IMR-90 (cell line): ENCODE measurements around the gene CRYAA. TPM values are rescaled to one million over a fixed set of nuclear protein-coding genes. Genes with fewer than 3 reads are reported as not detected.

ENCODE experiments used
- ATAC-seq: fragments of 200-7000 bp; cut with Tn5 transposase; 2 replicates; pipeline ENCODE4 v1.9.1; 2020; ENCODE audit warnings: low read depth, mild to moderate bottlenecking, moderate library complexity
- BruUV-seq: library from RNA; stranded (reverse); fragments of 400-500 nt; replicated peaks from 2 replicates; lab custom pipeline; 2021; lab: Mats Ljungman, UMichigan
- CTCF ChIA-PET: fragments of 300-600 bp; formaldehyde crosslinking; extraction: SDS; loops from one replicate; lab custom pipeline; 2021; ENCODE audit warnings: antibody characterized with exemption; lab: Yijun Ruan, JAX
- POLR2A ChIA-PET: fragments of 300-600 bp; sonication (Branson Sonifier 250); formaldehyde crosslinking; loops from one replicate; lab custom pipeline; 2022; ENCODE audit warnings: antibody characterized with exemption; ENCODE audit not compliant: unreplicated experiment; lab: Charles Lee
- DNase-seq: peaks from one replicate; pipeline ENCODE4 v3.0.0; 2013
- H2AFZ ChIP-seq: replicated peaks from 2 replicates; pipeline ENCODE3; 2013; ENCODE audit warnings: low read length, mild to moderate bottlenecking; ENCODE audit not compliant: poor library complexity
- H2AK5ac ChIP-seq: 2 replicates; pipeline ENCODE4 v1.6.1; 2013; ENCODE audit warnings: low read depth, low read length, inconsistent platforms
- H2AK9ac ChIP-seq: replicated peaks from 2 replicates; pipeline ENCODE3; 2013; ENCODE audit warnings: mild to moderate bottlenecking, low read depth, low read length, moderate library complexity; ENCODE audit not compliant: poor library complexity
- H2BK120ac ChIP-seq: 2 replicates; pipeline ENCODE4 v1.6.1; 2013; ENCODE audit warnings: low read depth, low read length, inconsistent platforms
- H2BK15ac ChIP-seq: 3 replicates; pipeline ENCODE4 v1.6.1; 2013; ENCODE audit warnings: low read depth, low read length, inconsistent platforms
- H2BK20ac ChIP-seq: 2 replicates; pipeline ENCODE4 v1.6.1; 2013; ENCODE audit warnings: low read depth, mild to moderate bottlenecking, inconsistent platforms, low read length, moderate library complexity
- H2BK5ac ChIP-seq: 2 replicates; pipeline ENCODE4 v1.6.1; 2013; ENCODE audit warnings: mild to moderate bottlenecking, low read depth, low read length, inconsistent platforms; ENCODE audit not compliant: poor library complexity, severe bottlenecking
- H3K14ac ChIP-seq: replicated peaks from 2 replicates; pipeline ENCODE4 v1.6.1; 2013; ENCODE audit warnings: low read depth, low read length, inconsistent platforms
- H3K18ac ChIP-seq: 2 replicates; pipeline ENCODE4 v1.6.1; 2013; ENCODE audit warnings: low read depth, low read length, control low read depth
- H3K23ac ChIP-seq: 2 replicates; pipeline ENCODE4 v1.6.1; 2013; ENCODE audit warnings: low read depth, low read length, inconsistent platforms
- H3K27ac ChIP-seq: 2 replicates; pipeline ENCODE4 v1.5.1; 2013; ENCODE audit warnings: mild to moderate bottlenecking, control low read depth, low read length; ENCODE audit not compliant: insufficient read depth
- H3K27me3 ChIP-seq: 2 replicates; pipeline ENCODE4 v1.6.1; 2013; ENCODE audit warnings: low read length; ENCODE audit not compliant: control insufficient read depth, insufficient read depth
- H3K36me3 ChIP-seq: 2 replicates; pipeline ENCODE4 v1.6.1; 2013; ENCODE audit warnings: low read length, mixed read lengths; ENCODE audit not compliant: control insufficient read depth, insufficient read depth
- H3K4ac ChIP-seq: 2 replicates; pipeline ENCODE4 v1.6.1; 2013; ENCODE audit warnings: low read depth, low read length, inconsistent platforms
- H3K4me1 ChIP-seq: 2 replicates; pipeline ENCODE4 v1.6.1; 2013; ENCODE audit warnings: low read length, mixed read lengths; ENCODE audit not compliant: control insufficient read depth, insufficient read depth
- H3K4me2 ChIP-seq: 2 replicates; pipeline ENCODE4 v1.6.1; 2013; ENCODE audit warnings: low read depth, mild to moderate bottlenecking, control low read depth, low read length, moderate library complexity
- H3K4me3 ChIP-seq: 2 replicates; pipeline ENCODE4 v1.5.1; 2013; ENCODE audit warnings: low read depth, mild to moderate bottlenecking, control low read depth, low read length, moderate library complexity; ENCODE audit not compliant: insufficient read depth
- H3K56ac ChIP-seq: 2 replicates; pipeline ENCODE4 v1.6.1; 2013; ENCODE audit warnings: low read length, inconsistent platforms; ENCODE audit not compliant: insufficient read depth; ENCODE audit errors: extremely low read depth
- H3K79me1 ChIP-seq, 2 experiments: 2 replicates each; pipeline ENCODE4 v1.6.1; 2013; ENCODE audit warnings: low read length in 2 of 2, inconsistent platforms in 1 of 2, low read depth in 1 of 2
- H3K9ac ChIP-seq: 2 replicates; pipeline ENCODE4 v1.6.1; 2013; ENCODE audit warnings: low read depth, low read length, control low read depth
- H3K9me1 ChIP-seq: 2 replicates; pipeline ENCODE4 v1.6.1; 2013; ENCODE audit warnings: low read length, inconsistent platforms; ENCODE audit not compliant: insufficient read depth
- H3K9me3 ChIP-seq: 2 replicates; pipeline ENCODE4 v1.6.1; 2013; ENCODE audit warnings: low read length; ENCODE audit not compliant: control insufficient read depth, insufficient read depth
- H4K20me1 ChIP-seq: 2 replicates; pipeline ENCODE4 v1.6.1; 2013; ENCODE audit warnings: low read length, inconsistent platforms; ENCODE audit not compliant: insufficient read depth
- H4K5ac ChIP-seq: 2 replicates; pipeline ENCODE4 v1.6.1; 2013; ENCODE audit warnings: mild to moderate bottlenecking, low read depth, low read length, control low read depth
- H4K8ac ChIP-seq, 2 experiments: 2 replicates each; pipeline ENCODE4 v1.6.1; 2013; ENCODE audit warnings: low read depth in 2 of 2, low read length in 2 of 2, control low read depth in 1 of 2, inconsistent platforms in 1 of 2
- H4K91ac ChIP-seq: 2 replicates; pipeline ENCODE4 v1.6.1; 2013; ENCODE audit warnings: low read depth, low read length, inconsistent platforms; ENCODE audit not compliant: insufficient read depth
- CTCF ChIP-seq: conservative IDR thresholded peaks from 2 replicates; pipeline ENCODE4 v1.5.1; 2012; ENCODE audit warnings: mild to moderate bottlenecking, low read depth, low read length, improper control_type of control experiment
- FOS ChIP-seq: fragments of 150-350 bp; IDR thresholded peaks from 2 replicates; pipeline ENCODE4 v1.6.1; 2016; ENCODE audit warnings: low read depth, low read length
- MAFK ChIP-seq: IDR thresholded peaks from 2 replicates; pipeline ENCODE4 v1.6.1; 2012; ENCODE audit warnings: low read depth, low read length, improper control_type of control experiment
- MAZ ChIP-seq: IDR thresholded peaks from 2 replicates; pipeline ENCODE4 v1.6.1; 2012; ENCODE audit warnings: low read depth, mild to moderate bottlenecking, low read length, improper control_type of control experiment, moderate library complexity, borderline replicate concordance
- MXI1 ChIP-seq: IDR thresholded peaks from 2 replicates; pipeline ENCODE4 v1.6.1; 2012; ENCODE audit warnings: low read depth, mild to moderate bottlenecking, low read length, moderate library complexity, borderline replicate concordance
- RCOR1 ChIP-seq: IDR thresholded peaks from 2 replicates; pipeline ENCODE4 v1.6.1; 2012; ENCODE audit warnings: mild to moderate bottlenecking, low read length, improper control_type of control experiment; ENCODE audit not compliant: insufficient replicate concordance
- SMC3 ChIP-seq: fragments of 150-350 bp; IDR thresholded peaks from 2 replicates; pipeline ENCODE4 v1.6.1; 2016; ENCODE audit warnings: low read depth, mild to moderate bottlenecking, antibody characterized with exemption, low read length, moderate library complexity
- WGBS, 2 experiments: methylation state at CpG; one replicate each; pipeline versions ENCODE4 v1.1.5 to v1.1.7; 2013; ENCODE audit warnings: missing lambda C conversion rate in 2 of 2; ENCODE audit not compliant: insufficient read length in 1 of 2; ENCODE audit errors: extremely low coverage in 2 of 2; 5-methylcytosine and 5-hydroxymethylcytosine counted together
- dilution Hi-C: fragments of 300-500 bp; cut with HindIII; formaldehyde crosslinking; loops from one replicate; pipeline ENCODE4 v1.14.3; 2018; ENCODE audit warnings: low sequenced_read_pairs; ENCODE audit not compliant: unreplicated experiment
- in situ Hi-C: fragments of 300-500 bp; cut with MboI; formaldehyde crosslinking; loops from 3 replicates; pipeline ENCODE4 v1.14.3; 2019; ENCODE audit warnings: low sequenced_read_pairs, inconsistent platforms, mixed read lengths
- intact Hi-C: fragments of 100-400 bp; cut with micrococcal nuclease; formaldehyde crosslinking; loops from 2 replicates; pipeline ENCODE4 v1.10.0; 2022
- polyA plus RNA-seq, 3 experiments: library from polyadenylated mRNA; depleted of rRNA; stranded (reverse); fragments of >200 nt; gene quantifications; 2 replicates each; pipeline ENCODE4 v1.2.3, GENCODE V29; 2012; ENCODE audit warnings: low replicate concordance in 1 of 3
- total RNA-seq: library from RNA; depleted of rRNA; stranded (reverse); fragments of >200 nt; gene quantifications from 2 replicates; pipeline ENCODE4 v1.2.3, GENCODE V29; 2012

The CRYAA gene
- total and polyA plus RNA-seq, 2 of the 4 experiments (the other 2 are of a cell fraction): not detected

- no peak overlapping the region for H3K18ac ChIP-seq
These were observed 21.1 kb downstream of the CRYAA start for GRCh38 chr21:43189936-43190335.

More at GRCh38 chr21:43189936-43190335, 21.1 kb downstream of the CRYAA start:
- Histone ChIP-seq H3K9ac (no peak overlapping the region), H2BK20ac (no peak overlapping the region), H3K27me3 (peaks cover 23% of the 10 kb centered on the region), H4K20me1 (no peaks in the 10 kb centered on the region), H3K27ac (no peak overlapping the region), H4K8ac (no peak overlapping the region), H2BK120ac (no peak overlapping the region), H2BK15ac (no peak overlapping the region), H3K4me2 (no peak overlapping the region), H4K5ac (no peak overlapping the region), H2AFZ (no peak overlapping the region), H3K79me1 (no peaks in the 10 kb centered on the region), H3K56ac (no peak overlapping the region), H3K36me3 (no peaks in the 10 kb centered on the region), H3K9me3 (no peaks in the 10 kb centered on the region), H2AK5ac (no peak overlapping the region), H2BK5ac (no peak overlapping the region), H3K14ac (no peak overlapping the region), H3K23ac (no peak overlapping the region), H2AK9ac (no peak overlapping the region), H3K4ac (no peak overlapping the region), H3K9me1 (peaks cover 8% of the 10 kb centered on the region), H4K91ac (no peak overlapping the region), H3K4me3 (no peak overlapping the region), H3K4me1 (peaks cover 2% of the 10 kb centered on the region; the same call in 1 of the 2 replicates)
- dilution Hi-C loops: no loop called here
- in situ Hi-C loops: no loop called here
- DNase-seq (no peak), ATAC-seq (no peak)
- TF ChIP-seq SMC3 (no peak), MXI1 (no peak), CTCF (no peak), RCOR1 (no peak), FOS (no peak), MAZ (no peak), MAFK (no peak)
- POLR2A ChIA-PET: no interaction called here
- no TSS peak for BruUV-seq
- 100% methylated on average over 2 of the region's 6 CpGs; no CpG with 5 or more reads in 1 of the 2 experiments for WGBS, 2 experiments
- intact Hi-C loops: no loop called here
- CTCF ChIA-PET: no interaction called here
